HEK293 (cell line): Measurements from ENCODE around the gene SCNN1G.

Experiments
- CTCF ChIP-seq: fragments of 450-650 bp; formaldehyde crosslinking; IDR thresholded peaks from 2 replicates; pipeline ENCODE4 v1.5.1; 2016; ENCODE audit warnings: missing biosample characterization, missing genetic modification characterization
- TCF7L2 ChIP-seq: IDR thresholded peaks from 2 replicates; pipeline ENCODE4 v1.6.1; 2011; ENCODE audit warnings: low read depth, mild to moderate bottlenecking, inconsistent platforms, low read length, moderate library complexity, borderline replicate concordance
- YY1 ChIP-seq: fragments of 450-650 bp; formaldehyde crosslinking; IDR thresholded peaks from 2 replicates; pipeline ENCODE4 v1.5.1; 2018; ENCODE audit warnings: missing biosample characterization, missing genetic modification characterization
- ZFP37 ChIP-seq: fragments of 450-650 bp; formaldehyde crosslinking; IDR thresholded peaks from 2 replicates; pipeline ENCODE4 v1.5.1; 2016; ENCODE audit warnings: missing biosample characterization, missing genetic modification characterization
- ZNF776 ChIP-seq: fragments of 450-650 bp; formaldehyde crosslinking; IDR thresholded peaks from 2 replicates; pipeline ENCODE4 v1.5.0; 2017; ENCODE audit warnings: missing biosample characterization, missing genetic modification characterization, borderline replicate concordance
- ZSCAN16 ChIP-seq: fragments of 450-650 bp; formaldehyde crosslinking; IDR thresholded peaks from 2 replicates; pipeline ENCODE4 v1.5.1; 2016; ENCODE audit warnings: missing biosample characterization, missing genetic modification characterization

DNA sequence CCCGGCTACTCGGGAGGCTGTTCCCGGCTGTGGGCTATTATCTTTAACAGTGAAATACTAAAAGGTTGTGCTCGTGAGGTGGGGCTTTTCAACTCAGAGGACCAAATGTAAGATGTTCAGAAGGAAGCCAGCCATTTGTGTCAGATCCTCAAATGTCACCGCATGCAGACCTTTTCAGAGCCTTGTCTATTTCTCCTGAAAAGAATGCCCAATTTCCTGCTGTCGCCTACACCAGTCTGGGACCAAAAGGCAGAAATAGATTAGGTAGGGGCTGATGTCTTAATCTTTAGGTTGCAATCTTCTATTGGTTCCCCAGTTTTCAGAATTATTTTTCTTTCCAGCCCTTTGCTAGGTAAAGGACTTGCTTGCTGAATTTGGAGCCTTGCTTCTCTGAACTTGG lies 24.4 kb upstream of the SCNN1G start:
- no peak for TF ChIP-seq ZFP37 (tag by site-specific recombination)
- TF ChIP-seq YY1 (tag by site-specific recombination) = no peak
- no peak for TF ChIP-seq ZSCAN16
- TF ChIP-seq ZNF776 (tag by site-specific recombination) = no peak
- TF ChIP-seq CTCF (tag by site-specific recombination) = no peak
- TF ChIP-seq TCF7L2 = no peak
